Measurements from ENCODE around the gene CAPN5.
"Not testable (repeated sequence)": the region's sequence is repeated elsewhere in the genome, so short reads cannot be mapped to it uniquely, and the experiment has no call there.

DNA sequence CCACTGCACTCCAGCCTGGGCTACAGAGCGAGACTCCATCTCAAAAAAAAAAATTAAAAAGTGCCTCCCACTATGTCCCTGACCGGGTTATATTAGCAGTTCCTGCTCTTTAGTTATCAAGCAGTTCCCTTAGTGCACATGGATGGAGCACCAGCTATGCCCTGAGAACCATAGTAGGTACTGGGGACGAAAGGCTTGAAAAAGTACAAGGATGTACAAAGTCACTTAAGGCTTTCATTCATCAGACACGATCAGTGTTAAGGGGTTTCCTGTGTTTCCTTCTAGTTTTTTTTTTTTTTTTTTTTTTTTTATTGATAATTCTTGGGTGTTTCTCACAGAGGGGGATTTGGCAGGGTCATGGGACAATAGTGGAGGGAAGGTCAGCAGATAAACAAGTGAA lies 30.4 kb downstream of the CAPN5 start:
- TF ChIP-seq, protein P1, sequence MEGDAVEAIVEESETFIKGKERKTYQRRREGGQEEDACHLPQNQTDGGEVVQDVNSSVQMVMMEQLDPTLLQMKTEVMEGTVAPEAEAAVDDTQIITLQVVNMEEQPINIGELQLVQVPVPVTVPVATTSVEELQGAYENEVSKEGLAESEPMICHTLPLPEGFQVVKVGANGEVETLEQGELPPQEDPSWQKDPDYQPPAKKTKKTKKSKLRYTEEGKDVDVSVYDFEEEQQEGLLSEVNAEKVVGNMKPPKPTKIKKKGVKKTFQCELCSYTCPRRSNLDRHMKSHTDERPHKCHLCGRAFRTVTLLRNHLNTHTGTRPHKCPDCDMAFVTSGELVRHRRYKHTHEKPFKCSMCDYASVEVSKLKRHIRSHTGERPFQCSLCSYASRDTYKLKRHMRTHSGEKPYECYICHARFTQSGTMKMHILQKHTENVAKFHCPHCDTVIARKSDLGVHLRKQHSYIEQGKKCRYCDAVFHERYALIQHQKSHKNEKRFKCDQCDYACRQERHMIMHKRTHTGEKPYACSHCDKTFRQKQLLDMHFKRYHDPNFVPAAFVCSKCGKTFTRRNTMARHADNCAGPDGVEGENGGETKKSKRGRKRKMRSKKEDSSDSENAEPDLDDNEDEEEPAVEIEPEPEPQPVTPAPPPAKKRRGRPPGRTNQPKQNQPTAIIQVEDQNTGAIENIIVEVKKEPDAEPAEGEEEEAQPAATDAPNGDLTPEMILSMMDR (conservative IDR thresholded peaks at IDR 0.05 in 1 of 2, IDR thresholded peaks at IDR 0.05 in 1 of 2; ENCODE audit: extremely low read depth in 1 of 2, insufficient read depth in 1 of 2, low read depth in 1 of 2, low read length in 2 of 2) = not testable (repeated sequence)
- TF ChIP-seq EZH2 (IDR thresholded peaks at IDR 0.05; ENCODE audit: borderline replicate concordance, low read length) = not testable (repeated sequence)

All from mammary epithelial cell (primary cell).